OCI-LY3 (cell line): Measurements from ENCODE around the gene LYSMD2.

ENCODE experiments used
- H2AFZ ChIP-seq: fragments of 200-600, 300-600 bp; shearing (Covaris generic); 2 replicates; pipeline ENCODE4 v1.6.0; 2014; ENCODE audit warnings: antibody characterized with exemption, low read depth, low read length
- H3K27ac ChIP-seq: fragments of 200-600, 300-600 bp; sonication (generic); 2 replicates; pipeline ENCODE4 v1.5.1; 2014; ENCODE audit warnings: mild to moderate bottlenecking, low read length, moderate library complexity, mixed read lengths
- H3K27me3 ChIP-seq: fragments of 200-600, 300-600 bp; sonication (generic); 2 replicates; pipeline ENCODE4 v1.6.1; 2014; ENCODE audit warnings: low read depth, low read length, mixed read lengths
- H3K36me3 ChIP-seq: fragments of 200-600, 300-600 bp; sonication (generic); replicated peaks from 2 replicates; pipeline ENCODE3; 2014; ENCODE audit warnings: low read depth, low read length, mixed read lengths
- H3K4me1 ChIP-seq: fragments of 300-600, 200-600 bp; sonication (generic); 2 replicates; pipeline ENCODE4 v1.6.1; 2014; ENCODE audit warnings: low read length, mixed read lengths
- H3K4me2 ChIP-seq: fragments of 200-600, 300-600 bp; sonication (generic); 2 replicates; pipeline ENCODE4 v1.6.1; 2014; ENCODE audit warnings: low read length, mixed read lengths
- H3K4me3 ChIP-seq: fragments of 300-600, 200-600 bp; sonication (generic); 2 replicates; pipeline ENCODE4 v1.5.1; 2014; ENCODE audit warnings: antibody characterized with exemption, mild to moderate bottlenecking, low read length, moderate library complexity
- H3K79me2 ChIP-seq: fragments of 300-600, 200-600 bp; shearing (Covaris generic); 2 replicates; pipeline ENCODE4 v1.6.1; 2014; ENCODE audit warnings: mild to moderate bottlenecking, low read length, mixed read lengths
- H3K9ac ChIP-seq: fragments of 300-600, 200-600 bp; shearing (Covaris generic); 2 replicates; pipeline ENCODE4 v1.6.0; 2014; ENCODE audit warnings: mild to moderate bottlenecking, low read length, moderate library complexity
- H3K9me3 ChIP-seq: fragments of 200-600, 300-600 bp; shearing (Covaris generic); 2 replicates; pipeline ENCODE4 v1.6.1; 2014; ENCODE audit warnings: low read length, mixed read lengths; ENCODE audit not compliant: insufficient read depth
- H4K20me1 ChIP-seq: fragments of 200-600, 300-600 bp; sonication (generic); 2 replicates; pipeline ENCODE4 v1.6.1; 2016; ENCODE audit warnings: low read length, mixed read lengths; ENCODE audit not compliant: insufficient read depth
- CTCF ChIP-seq: fragments of 200-600, 300-600 bp; sonication (generic); IDR thresholded peaks from 2 replicates; pipeline ENCODE4 v1.5.1; 2014; ENCODE audit warnings: antibody characterized with exemption, low read length, low read depth
- EZH2phosphoT487 ChIP-seq: fragments of 200-600 bp; shearing (Covaris generic); IDR thresholded peaks from 2 replicates; pipeline ENCODE4 v1.6.1; 2018; ENCODE audit warnings: antibody characterized with exemption, mixed run types, low read depth

The LYSMD2 gene

GRCh38 chr15:51681303-51681963 lies 56.0 kb downstream of the LYSMD2 start, which contains the start of gene SCG3:
TSS of gene SCG3 (plus strand) at chr15:51681503. CDS start at chr15:51681756, 253 bp downstream.
- no peak for TF ChIP-seq CTCF
- no peak for TF ChIP-seq EZH2phosphoT487
- Histone ChIP-seq H3K4me3 (no peak within 1 kb of the TSS), H3K9me3 (no peaks in the 10 kb centered on the region), H3K27me3 (peaks cover 20% of the 10 kb centered on the region), H3K4me2 (no peak within 1 kb of the TSS), H4K20me1 (no peaks in the 10 kb centered on the region), H3K79me2 (no peaks in the 10 kb centered on the region), H3K27ac (no peak within 1 kb of the TSS), H3K9ac (no peak within 1 kb of the TSS), H3K4me1 (0 out of 2 replicates have a peak, but pooled peaks cover 4% of the 10 kb centered on the region), H2AFZ (no peak within 1 kb of the TSS), H3K36me3 (no peaks in the 10 kb centered on the region)

- Histone ChIP-seq H3K27ac (no peak overlapping the region), H3K36me3 (no peaks in the 10 kb centered on the region), H3K4me1 (0 out of 2 replicates have a peak, but pooled peaks cover 4% of the 10 kb centered on the region), H3K4me2 (no peak overlapping the region), H3K9ac (no peak overlapping the region), H4K20me1 (no peaks in the 10 kb centered on the region), H3K79me2 (no peaks in the 10 kb centered on the region), H3K4me3 (no peak overlapping the region), H2AFZ (no peak overlapping the region), H3K9me3 (no peaks in the 10 kb centered on the region), H3K27me3 (peaks cover 17% of the 10 kb centered on the region)
- TF ChIP-seq EZH2phosphoT487 (no peak), CTCF (no peak)
These were observed 57.1 kb downstream of the LYSMD2 start for GRCh38 chr15:51680321-51680720.

- H3K27ac ChIP-seq = no peak overlapping the region
- no peaks in the 10 kb centered on the region for H3K36me3 ChIP-seq
- H4K20me1 ChIP-seq = no peaks in the 10 kb centered on the region
- TF ChIP-seq CTCF = no peak
- no peak for TF ChIP-seq EZH2phosphoT487
- H2AFZ ChIP-seq = no peak overlapping the region
- H3K4me3 ChIP-seq = no peak overlapping the region
- 0 out of 2 replicates have a peak, but pooled peaks cover 4% of the 10 kb centered on the region for H3K4me1 ChIP-seq
- no peak overlapping the region for H3K4me2 ChIP-seq
- no peak overlapping the region for H3K9ac ChIP-seq
- H3K79me2 ChIP-seq = no peaks in the 10 kb centered on the region
- H3K27me3 ChIP-seq = peaks cover 9% of the 10 kb centered on the region
- H3K9me3 ChIP-seq = no peaks in the 10 kb centered on the region
These were observed 59.4 kb downstream of the LYSMD2 start for GRCh38 chr15:51678096-51678495.

- Histone ChIP-seq H3K27ac (no peak overlapping the region), H3K79me2 (no peaks in the 10 kb centered on the region), H3K4me3 (no peak overlapping the region), H3K4me1 (peaks cover 5% of the 10 kb centered on the region; the same call in 1 of the 2 replicates), H3K4me2 (no peak overlapping the region), H3K36me3 (no peaks in the 10 kb centered on the region), H3K9me3 (no peaks in the 10 kb centered on the region), H4K20me1 (no peaks in the 10 kb centered on the region), H3K9ac (no peak overlapping the region), H2AFZ (no peak overlapping the region), H3K27me3 (peaks cover 9% of the 10 kb centered on the region)
- TF ChIP-seq CTCF (no peak), EZH2phosphoT487 (no peak)
These were observed 60.0 kb downstream of the LYSMD2 start for GRCh38 chr15:51677452-51677851.
